ENCODE measurements around the gene GLB1L2.

GLB1L2 gene

DNA sequence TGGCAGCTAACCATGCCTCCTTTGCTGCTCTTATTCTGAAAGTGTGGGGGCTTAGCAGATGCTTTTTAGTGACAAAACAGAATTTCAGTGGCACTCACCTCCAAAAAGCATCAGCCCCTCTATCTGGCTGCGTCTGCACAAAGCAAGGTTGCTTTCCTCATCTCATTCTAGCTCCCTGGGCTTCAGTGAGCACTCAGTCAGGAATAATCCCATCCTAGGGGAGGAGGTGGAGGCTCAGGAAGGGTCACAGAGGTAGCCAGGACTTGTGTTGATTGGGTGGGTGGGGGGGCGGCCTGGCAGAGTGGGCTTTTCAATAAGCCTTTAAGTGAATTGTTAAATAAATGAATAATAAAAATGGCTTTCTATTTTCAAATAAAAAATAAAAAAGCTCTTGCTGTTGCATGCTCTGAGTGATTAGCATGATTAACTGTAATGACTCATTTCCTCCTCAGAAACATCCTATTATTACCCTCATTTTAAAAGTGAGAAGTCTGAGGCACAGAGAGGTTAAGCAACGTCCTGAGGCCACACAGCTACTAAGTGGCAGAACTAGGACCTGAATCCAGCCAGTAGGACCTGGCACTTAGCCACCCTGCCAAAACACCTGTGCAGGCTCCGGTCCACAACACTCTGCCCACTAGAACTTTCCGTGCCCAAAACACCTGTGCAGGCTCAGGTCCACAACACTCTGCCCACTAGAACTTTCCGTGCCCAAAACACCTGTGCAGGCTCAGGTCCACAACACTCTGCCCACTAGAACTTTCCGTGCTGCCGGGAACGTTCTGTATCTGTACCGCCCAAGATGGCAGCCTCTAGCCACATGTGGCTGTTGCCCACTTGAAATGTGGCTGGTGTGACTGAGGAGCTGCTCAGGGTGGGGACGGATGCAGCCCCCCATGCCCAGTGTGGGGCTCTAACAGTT is 74.7 kb downstream of the GLB1L2 start:
- DNase-seq (ENCODE audit: low spot score) = no peak

DNA sequence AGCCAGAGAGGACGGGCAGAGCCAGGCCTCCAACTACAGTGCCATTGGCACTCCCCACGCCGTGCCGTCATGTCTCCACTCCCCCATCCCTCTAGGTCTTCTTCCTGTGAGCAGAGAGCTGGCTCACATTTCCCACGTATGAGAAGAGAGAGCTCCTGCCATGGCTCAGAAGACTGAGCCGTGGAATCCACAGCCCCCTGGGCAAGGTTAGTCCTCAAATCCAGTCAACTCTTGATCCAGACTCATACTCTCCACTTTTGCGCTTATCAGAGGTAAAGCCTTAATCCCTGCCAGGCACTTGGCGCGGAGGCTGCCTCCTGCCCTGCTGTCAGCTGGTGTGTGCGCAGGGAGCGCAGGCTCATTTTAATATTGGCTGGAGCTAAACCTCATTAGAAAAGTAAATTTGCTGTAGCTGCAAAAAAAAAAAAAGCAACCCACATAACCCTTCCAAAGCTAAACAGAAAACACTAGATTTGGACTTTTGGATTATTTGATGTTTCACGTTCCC is 75.6 kb downstream of the GLB1L2 start:
- peak; percentile 33 for DNase-seq (ENCODE audit: low spot score)

- no peak for DNase-seq (ENCODE audit: low spot score)
Measured at GRCh38 chr11:134407923-134408322, 76.1 kb downstream of the GLB1L2 start.

DNA sequence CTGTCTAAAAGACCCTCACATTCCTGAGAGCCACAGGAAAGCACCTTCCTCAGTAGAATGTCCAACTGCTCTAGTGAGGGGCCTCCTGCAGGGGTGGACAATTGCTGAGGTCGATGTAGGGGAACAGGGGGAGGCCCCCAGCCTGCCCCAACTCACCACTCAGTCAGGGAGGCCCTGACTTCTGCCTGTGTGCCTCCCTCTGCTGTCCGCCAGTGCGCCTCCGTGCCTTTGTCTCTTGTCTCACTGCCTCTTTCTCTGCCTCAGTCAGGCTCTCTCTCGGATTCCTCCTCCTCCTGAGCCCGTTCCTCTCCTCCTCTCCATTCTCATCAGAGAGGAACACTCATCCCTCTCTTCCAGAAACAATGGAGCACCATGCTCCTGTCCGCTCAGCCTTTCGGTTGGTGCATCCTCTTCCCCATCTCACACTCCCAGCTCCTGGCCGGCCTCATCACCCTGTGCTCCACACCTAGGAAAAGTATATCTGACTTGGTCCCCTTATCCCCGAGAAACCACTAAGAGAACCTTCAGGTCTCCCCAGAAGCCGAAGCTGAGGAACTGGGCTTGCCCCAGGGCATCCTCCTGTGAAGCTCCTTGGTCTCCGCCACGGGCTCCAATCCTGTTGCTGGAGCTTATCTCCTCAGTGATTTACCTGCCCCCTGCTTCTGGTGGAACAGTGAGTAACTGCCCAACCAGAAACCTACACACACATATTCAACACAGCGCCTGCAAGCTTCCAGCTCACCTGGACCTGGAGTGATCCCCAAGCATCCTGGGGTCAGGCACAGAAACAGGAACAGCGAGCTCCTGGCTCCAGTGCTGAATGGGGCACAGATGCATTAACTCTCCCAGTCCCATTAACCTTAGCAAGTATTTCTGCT is 78.0 kb downstream of the GLB1L2 start:
- peak; percentile 52 for DNase-seq (ENCODE audit: low spot score)

DNA sequence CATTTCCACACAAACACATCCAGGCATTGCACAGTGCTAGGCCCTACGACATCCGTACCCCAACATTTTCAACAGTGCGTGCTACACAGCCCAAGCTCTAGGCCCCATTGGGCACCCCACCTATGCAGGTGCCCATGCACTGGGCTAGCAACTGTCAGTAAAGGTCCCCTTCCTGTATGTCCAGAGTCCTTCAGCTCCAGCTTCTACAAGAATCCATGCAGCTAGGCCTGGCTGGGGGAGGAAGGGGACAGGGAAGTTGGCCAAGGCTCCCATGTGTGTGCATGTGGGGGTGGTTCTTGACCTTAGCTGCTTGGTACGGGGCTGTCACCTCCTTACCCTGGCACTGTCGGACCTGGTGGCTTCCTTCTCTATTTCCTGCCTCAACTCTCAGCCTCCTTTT is 79.0 kb downstream of the GLB1L2 start:
- DNase-seq (ENCODE audit: low spot score) = peak; percentile 29

DNA sequence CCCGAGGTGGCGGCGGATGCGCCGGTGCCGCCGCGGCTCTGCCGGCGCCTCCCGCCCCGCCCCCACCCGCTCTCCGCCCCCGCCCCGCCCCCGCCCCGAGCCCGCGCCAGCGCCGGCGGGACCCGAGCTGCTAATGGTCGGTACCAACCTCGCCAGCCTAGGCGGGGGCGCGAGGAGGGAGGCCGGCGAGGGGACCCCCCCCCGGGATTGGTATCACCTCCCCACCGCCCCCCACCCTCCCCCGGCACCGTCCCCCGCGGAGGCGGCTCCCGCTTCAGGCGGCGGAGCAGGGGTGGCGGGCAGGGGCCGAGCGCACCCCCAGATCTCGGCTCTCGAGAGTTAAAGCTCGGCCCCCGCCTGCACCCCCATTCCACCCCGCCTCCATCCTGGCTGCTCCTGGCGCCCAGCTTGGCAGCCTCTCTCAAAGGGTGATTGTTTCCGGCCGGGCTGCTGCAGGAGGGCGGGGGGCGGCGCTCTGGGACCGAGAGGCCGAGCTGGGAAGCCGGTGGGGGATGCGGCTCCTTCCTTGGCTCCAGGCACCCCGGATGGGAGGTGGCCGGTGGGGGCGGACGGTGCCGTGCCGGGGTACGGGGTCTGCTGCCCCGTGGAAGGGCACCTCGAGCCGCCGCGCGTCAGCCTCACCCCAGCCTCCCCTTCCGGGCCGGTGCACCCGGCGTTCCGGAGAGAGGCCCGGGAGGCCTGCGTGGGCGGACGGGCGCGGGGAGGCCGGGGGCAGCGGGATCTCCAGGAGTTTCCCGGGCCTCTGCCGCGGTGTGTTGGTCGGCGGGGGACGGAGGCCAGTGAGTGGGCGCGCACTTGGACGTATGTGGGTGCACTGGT is 80.6 kb downstream of the GLB1L2 start, which contains the start of gene B3GAT1:
Gene B3GAT1, minus strand, starts transcription at position 40 of the 840 bp plus-strand sequence. CDS start 24,583 bp downstream, outside the sequence.
- DNase-seq (ENCODE audit: low spot score) = peak; percentile 97

DNA sequence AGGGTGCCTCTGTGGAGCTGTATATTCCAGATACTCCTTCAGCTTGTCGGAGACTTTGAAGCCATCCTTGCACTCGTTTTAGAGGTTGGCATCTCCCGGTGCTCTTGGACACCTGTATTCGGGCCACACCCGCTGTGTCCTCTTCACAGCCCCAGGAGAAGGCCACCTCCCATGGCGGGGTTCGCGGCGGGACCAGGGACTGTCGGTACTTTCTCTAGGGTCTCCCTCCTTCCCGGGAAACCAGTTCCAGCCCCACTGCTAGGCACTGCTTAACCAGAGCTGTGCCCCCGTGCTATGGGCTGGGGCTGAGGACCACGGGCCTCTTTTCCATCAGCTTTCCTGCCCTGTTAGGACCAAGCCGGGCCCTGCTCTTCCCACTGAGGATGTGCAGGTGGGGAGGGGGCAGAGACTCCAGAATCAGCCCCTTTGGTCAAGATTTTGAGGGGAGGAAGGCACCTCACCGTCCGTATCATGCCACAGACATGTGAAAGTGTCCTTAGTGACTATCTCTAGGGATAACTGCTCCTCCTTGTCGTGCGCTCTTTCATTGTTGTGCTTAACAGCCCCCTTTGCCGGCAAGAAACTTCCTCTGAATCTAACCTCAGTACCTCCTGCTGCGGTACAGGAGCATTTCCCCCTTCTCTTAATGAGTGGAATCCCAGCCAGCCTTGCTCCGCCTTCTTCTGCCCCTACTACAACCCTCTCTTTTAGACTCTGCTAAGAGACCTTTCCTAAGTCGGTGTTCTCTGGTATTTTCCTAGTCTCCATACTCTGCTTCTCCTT is 81.4 kb downstream of the GLB1L2 start:
- peak; percentile 42 for DNase-seq (ENCODE audit: low spot score)

- peak; percentile 39 for DNase-seq (ENCODE audit: low spot score)
Measured at GRCh38 chr11:134413826-134414731, 82.3 kb downstream of the GLB1L2 start.

DNA sequence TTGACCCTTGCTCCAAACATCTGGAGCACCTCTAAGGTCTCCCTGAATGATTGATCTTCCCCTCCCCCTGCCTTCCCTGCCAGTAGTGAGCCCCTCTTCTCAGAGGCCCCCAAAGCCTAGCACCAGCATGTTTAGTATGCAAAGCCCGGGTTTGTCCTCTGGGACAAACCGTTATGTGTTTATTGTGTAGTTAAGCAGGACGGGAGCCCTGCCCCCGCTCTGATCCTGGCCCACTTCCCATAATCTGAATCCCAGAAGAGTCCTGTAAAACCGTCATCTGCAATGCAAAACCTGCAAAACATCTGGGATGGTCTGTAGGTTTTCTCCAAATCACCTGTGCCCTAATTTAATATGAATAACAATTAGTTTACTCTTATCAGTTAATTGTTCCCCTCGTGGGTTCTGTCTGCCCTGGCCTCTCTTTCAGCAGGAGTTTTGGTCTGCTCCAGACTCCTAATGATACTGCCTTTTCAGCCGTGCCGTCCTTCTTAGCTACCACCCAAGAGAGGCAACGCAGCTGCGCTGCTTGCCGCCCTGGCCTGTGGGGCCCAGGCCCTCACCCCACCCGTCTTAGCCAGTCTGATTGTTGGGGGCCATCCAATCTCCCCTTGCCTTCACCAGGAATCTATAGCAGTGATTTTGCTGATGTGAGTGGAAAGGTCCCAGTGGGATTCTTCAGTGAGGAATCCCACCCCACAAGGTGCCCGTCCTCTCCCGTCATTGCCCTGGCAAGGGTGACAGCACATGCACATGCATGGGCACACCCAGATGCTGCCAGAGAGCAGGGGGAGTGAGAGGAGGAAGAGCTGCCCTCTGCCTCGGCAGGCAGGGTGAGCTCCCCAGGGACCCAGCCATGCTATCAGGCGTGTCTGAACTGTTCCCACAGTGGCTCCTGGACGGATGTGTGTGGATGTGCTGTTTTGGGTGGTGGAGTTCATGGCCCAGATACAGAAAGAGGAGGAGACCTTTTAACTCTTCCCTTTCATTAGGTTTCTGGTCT is 83.3 kb downstream of the GLB1L2 start:
- DNase-seq (ENCODE audit: low spot score) = peak; percentile 80

DNA sequence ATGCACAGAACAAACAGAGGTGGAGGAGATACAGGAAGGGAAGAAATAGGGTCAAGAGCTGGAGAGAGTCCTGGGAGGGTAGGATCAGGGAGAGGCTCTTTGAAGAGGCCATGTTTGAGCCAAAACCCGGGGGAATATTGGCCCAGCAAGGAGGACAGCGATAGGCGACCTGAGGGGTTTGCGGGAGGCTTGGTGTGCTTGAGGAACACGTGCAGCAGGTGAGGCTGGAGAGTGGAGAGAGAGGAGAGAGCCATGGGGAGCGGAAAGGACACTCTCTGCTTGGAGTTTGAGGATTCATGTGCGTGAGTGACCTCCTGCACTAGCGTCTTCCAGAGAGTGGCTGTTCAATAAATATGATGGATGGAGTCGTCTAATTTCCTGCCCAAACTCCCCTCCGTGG is 84.9 kb downstream of the GLB1L2 start:
- DNase-seq (ENCODE audit: low spot score) = no peak

DNA sequence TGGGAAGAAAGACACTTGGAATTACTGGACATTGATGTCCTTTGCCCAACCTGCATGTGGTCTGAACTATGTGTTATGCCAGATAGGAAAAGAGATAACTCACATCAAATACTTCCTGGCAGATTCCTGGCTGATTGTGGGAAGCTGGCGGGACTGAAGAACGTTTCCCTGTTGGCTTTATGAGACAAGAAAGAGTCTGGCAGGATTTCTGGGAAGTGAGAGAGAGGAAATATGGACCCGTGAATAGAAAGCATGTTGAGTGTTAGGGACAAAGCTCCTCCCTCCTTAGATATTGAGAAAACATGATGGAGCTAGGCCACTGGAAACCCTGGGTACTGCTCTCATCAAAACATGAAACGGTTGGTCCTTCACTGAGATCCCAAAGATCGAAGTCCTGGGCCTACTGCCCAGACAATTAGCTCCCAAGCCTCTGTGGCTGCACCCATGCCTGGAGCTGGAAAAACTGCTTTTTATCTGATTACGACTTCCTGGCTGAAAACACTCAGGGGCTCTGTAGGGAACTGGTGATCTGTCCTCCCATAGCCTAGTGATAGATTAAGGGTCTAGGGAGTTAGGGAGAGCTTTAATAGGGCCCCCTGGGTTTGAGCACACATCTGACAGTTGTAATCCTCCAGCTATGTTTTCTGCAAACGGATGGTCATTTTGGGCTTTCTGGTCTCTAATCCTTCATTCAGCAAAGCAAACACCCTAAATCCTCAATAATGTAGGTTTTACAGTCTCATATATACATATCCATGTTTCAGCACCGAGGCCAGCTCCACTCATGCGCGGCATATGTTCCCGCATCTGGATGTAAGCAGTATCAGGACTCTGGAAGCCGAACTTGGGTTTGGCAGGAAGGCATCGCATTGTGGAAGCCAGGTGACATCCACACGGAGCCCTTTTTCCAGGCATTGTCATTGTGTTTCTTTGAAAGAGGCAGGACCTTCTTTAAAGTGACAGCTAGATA is 86.4 kb downstream of the GLB1L2 start:
- peak; percentile 31 for DNase-seq (ENCODE audit: low spot score)

DNA sequence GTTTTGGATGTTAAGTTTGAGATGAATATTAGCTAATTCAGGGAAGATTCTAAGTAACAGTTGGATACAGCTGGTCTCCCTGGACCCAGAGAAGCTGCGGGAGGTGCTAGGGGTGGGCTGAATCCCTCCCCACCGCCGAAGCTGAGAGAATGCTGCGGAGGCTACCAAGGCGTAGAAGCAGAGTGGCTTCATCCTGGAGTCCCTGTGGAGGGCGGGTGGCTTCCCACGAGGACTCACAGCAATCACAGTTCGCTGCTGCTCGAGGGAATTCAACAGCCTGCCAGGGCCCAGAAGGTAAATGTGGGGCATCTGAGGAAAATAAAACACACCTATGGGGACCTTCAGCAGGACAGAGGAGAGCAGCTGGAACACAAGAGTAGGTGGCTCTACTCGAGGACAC is 91.3 kb downstream of the GLB1L2 start:
- no peak for DNase-seq (ENCODE audit: low spot score)

- DNase-seq (ENCODE audit: low spot score) = peak; percentile 57
Measured at GRCh38 chr11:134425413-134425812, 93.6 kb downstream of the GLB1L2 start.

Data from globus pallidus (tissue), 1 donor.